H9 (cell line): ENCODE data around the gene PODXL2. TPM values are rescaled to one million over a fixed set of nuclear protein-coding genes. Genes with fewer than 3 reads are reported as not detected.

Experiments used
- DNase-seq: peaks from one replicate; pipeline ENCODE4 v3.0.0-alpha.2; 2017
- H2AFZ ChIP-seq: one replicate; pipeline ENCODE4 v1.6.1; 2013; ENCODE audit warnings: mild to moderate bottlenecking, low read length, control low read depth, moderate library complexity
- H2AK5ac ChIP-seq: 2 replicates; pipeline ENCODE4 v1.6.1; 2013; ENCODE audit warnings: low read length, control low read depth, mixed read lengths; ENCODE audit not compliant: insufficient read length
- H2BK120ac ChIP-seq: one replicate; pipeline ENCODE4 v1.6.1; 2013; ENCODE audit warnings: low read depth, mild to moderate bottlenecking, low read length, control low read depth, inconsistent platforms; ENCODE audit not compliant: poor library complexity, severe bottlenecking
- H2BK12ac ChIP-seq: 2 replicates; pipeline ENCODE4 v1.6.1; 2013; ENCODE audit warnings: low read length, control low read depth, mixed read lengths, low read depth; ENCODE audit not compliant: insufficient read length
- H2BK15ac ChIP-seq: 2 replicates; pipeline ENCODE4 v1.6.1; 2013; ENCODE audit warnings: low read depth, low read length, control low read depth
- H2BK20ac ChIP-seq: one replicate; pipeline ENCODE4 v1.6.1; 2013; ENCODE audit warnings: low read depth, mild to moderate bottlenecking, low read length, control low read depth, inconsistent platforms; ENCODE audit not compliant: poor library complexity, severe bottlenecking
- H2BK5ac ChIP-seq: 2 replicates; pipeline ENCODE4 v1.6.1; 2013; ENCODE audit warnings: low read length, control low read depth, mixed read lengths; ENCODE audit not compliant: insufficient read length
- H3K14ac ChIP-seq: 2 replicates; pipeline ENCODE4 v1.6.1; 2013; ENCODE audit warnings: low read length, control low read depth; ENCODE audit not compliant: insufficient read depth
- H3K18ac ChIP-seq: 2 replicates; pipeline ENCODE4 v1.6.1; 2013; ENCODE audit warnings: low read depth, mild to moderate bottlenecking, mixed read lengths, low read length, control low read depth; ENCODE audit not compliant: insufficient read length
- H3K23ac ChIP-seq: 2 replicates; pipeline ENCODE4 v1.6.1; 2013; ENCODE audit warnings: low read length, control low read depth, mixed read lengths, low read depth; ENCODE audit not compliant: insufficient read length
- H3K23me2 ChIP-seq: 2 replicates; pipeline ENCODE4 v1.6.1; 2013; ENCODE audit warnings: low read depth, mild to moderate bottlenecking, mixed read lengths, low read length, control low read depth; ENCODE audit not compliant: insufficient read length, poor library complexity, severe bottlenecking
- H3K27ac ChIP-seq: 2 replicates; pipeline ENCODE4 v1.5.1; 2013; ENCODE audit warnings: low read length, control low read depth, mixed read lengths, low read depth; ENCODE audit not compliant: insufficient read length
- H3K27me3 ChIP-seq: 2 replicates; pipeline ENCODE4 v1.6.1; 2013; ENCODE audit warnings: low read length, control low read depth, inconsistent platforms; ENCODE audit not compliant: insufficient read depth
- H3K4ac ChIP-seq: 2 replicates; pipeline ENCODE4 v1.6.1; 2013; ENCODE audit warnings: low read depth, mild to moderate bottlenecking, control low read depth, inconsistent platforms, low read length, moderate library complexity
- H3K4me1 ChIP-seq: 2 replicates; pipeline ENCODE4 v1.6.1; 2013; ENCODE audit warnings: low read length, control low read depth, inconsistent platforms; ENCODE audit not compliant: insufficient read depth
- H3K4me2 ChIP-seq: 2 replicates; pipeline ENCODE4 v1.6.1; 2013; ENCODE audit warnings: low read length, control low read depth, mixed read lengths; ENCODE audit not compliant: insufficient read length, insufficient read depth
- H3K56ac ChIP-seq: 2 replicates; pipeline ENCODE4 v1.6.1; 2013; ENCODE audit warnings: low read depth, mild to moderate bottlenecking, mixed read lengths, low read length, control low read depth; ENCODE audit not compliant: insufficient read length
- H3K79me1 ChIP-seq: 2 replicates; pipeline ENCODE4 v1.6.1; 2013; ENCODE audit warnings: low read depth, mild to moderate bottlenecking, moderate library complexity, low read length, control low read depth, inconsistent platforms; ENCODE audit not compliant: insufficient read depth, poor library complexity, severe bottlenecking
- H3K79me2 ChIP-seq: 2 replicates; pipeline ENCODE4 v1.6.1; 2013; ENCODE audit warnings: low read length, control low read depth, inconsistent platforms; ENCODE audit not compliant: insufficient read depth
- H3K9ac ChIP-seq: 2 replicates; pipeline ENCODE4 v1.6.1; 2013; ENCODE audit warnings: low read length, control low read depth, mixed read lengths; ENCODE audit not compliant: insufficient read length; ENCODE audit errors: extremely low read depth
- H3K9me3 ChIP-seq: one replicate; pipeline ENCODE4 v1.6.1; 2013; ENCODE audit warnings: low read depth, low read length, inconsistent platforms; ENCODE audit not compliant: control insufficient read depth
- H3T11ph ChIP-seq: one replicate; pipeline ENCODE4 v1.6.1; 2013; ENCODE audit warnings: mild to moderate bottlenecking, low read length, control low read depth, inconsistent platforms
- H4K20me1 ChIP-seq: one replicate; pipeline ENCODE4 v1.6.1; 2013; ENCODE audit not compliant: control insufficient read depth, insufficient read length, insufficient read depth
- H4K5ac ChIP-seq: 2 replicates; pipeline ENCODE4 v1.6.1; 2013; ENCODE audit warnings: low read depth, mild to moderate bottlenecking, mixed read lengths, low read length, control low read depth; ENCODE audit not compliant: insufficient read length
- H4K8ac ChIP-seq: replicated peaks from 2 replicates; pipeline ENCODE4 v1.6.1; 2013; ENCODE audit warnings: low read length, control low read depth, mixed read lengths, low read depth; ENCODE audit not compliant: insufficient read length
- H4K91ac ChIP-seq: 2 replicates; pipeline ENCODE4 v1.6.1; 2013; ENCODE audit warnings: low read depth, mild to moderate bottlenecking, moderate library complexity, mixed read lengths, low read length, control low read depth; ENCODE audit not compliant: insufficient read length
- H3K27ac Mint-ChIP-seq, 3 experiments: 2 replicates in 2 of 3; 3 replicates in 1 of 3; pipeline ENCODE4 v1.8.0; 2020 to 2021; ENCODE audit warnings: mixed read lengths in 3 of 3, mild to moderate bottlenecking in 1 of 3, moderate library complexity in 1 of 3
- H3K27me3 Mint-ChIP-seq: 2 replicates; pipeline ENCODE4 v1.8.0; 2021; ENCODE audit warnings: low read depth, mild to moderate bottlenecking, moderate library complexity, mixed read lengths
- H3K36me3 Mint-ChIP-seq, 3 experiments: 2 replicates in 2 of 3; 3 replicates in 1 of 3; pipeline ENCODE4 v1.8.0; 2020 to 2021; ENCODE audit warnings: low read depth in 3 of 3, mixed read lengths in 3 of 3; ENCODE audit not compliant: insufficient read depth in 1 of 3
- H3K4me1 Mint-ChIP-seq, 2 experiments: 2 replicates each; pipeline ENCODE4 v1.8.0; 2020; ENCODE audit warnings: mixed read lengths in 2 of 2
- H3K4me3 Mint-ChIP-seq, 2 experiments: 2 replicates in 1 of 2; 3 replicates in 1 of 2; pipeline ENCODE4 v1.8.0; 2020 to 2021; ENCODE audit warnings: mild to moderate bottlenecking in 2 of 2, mixed read lengths in 2 of 2, moderate library complexity in 1 of 2
- H3K9me3 Mint-ChIP-seq, 2 experiments: 2 replicates in 1 of 2; 3 replicates in 1 of 2; pipeline ENCODE4 v1.8.0; 2020; ENCODE audit warnings: mild to moderate bottlenecking in 2 of 2, mixed read lengths in 2 of 2, moderate library complexity in 1 of 2
- CTCF ChIP-seq: fragments of 200-600 bp; sonication (generic); conservative IDR thresholded peaks from 3 replicates; pipeline ENCODE4 v1.8.0; 2021; ENCODE audit warnings: antibody characterized with exemption, mild to moderate bottlenecking
- WGBS: extraction: QIAGEN DNeasy Blood & Tissue Kit; methylation state at CpG from one replicate; pipeline ENCODE4 v1.1.7; 2013; ENCODE audit warnings: missing lambda C conversion rate, low lambda C conversion rate, mixed read lengths; ENCODE audit not compliant: insufficient read length; ENCODE audit errors: extremely low coverage; 5-methylcytosine and 5-hydroxymethylcytosine counted together
- total RNA-seq: library from RNA; stranded (reverse); gene quantifications from 2 replicates; pipeline ENCODE4 v1.2.1, GENCODE V29; 2021

Gene PODXL2
- total RNA-seq, 1 experiment from 2014 or later = 24.6 TPM

GRCh38 chr3:127663151-127663550 lies 34.2 kb downstream of the PODXL2 start:
- no peak overlapping the region for H3K9ac ChIP-seq
- H2AK5ac ChIP-seq = no peak overlapping the region
- H4K20me1 ChIP-seq = no peaks in the 10 kb centered on the region
- H3K27me3 ChIP-seq = no peaks in the 10 kb centered on the region
- no peak overlapping the region for H2AFZ ChIP-seq
- no CpG with 5 or more reads among the region's 5 CpGs for WGBS
- Mint-ChIP-seq H3K27me3 (no peaks in the 10 kb centered on the region), H3K4me1 (no peaks in the 10 kb centered on the region), H3K27ac (no peak overlapping the region), H3K9me3 (no peaks in the 10 kb centered on the region), H3K36me3 (peaks cover 7 to 26% (median 17%) of the 10 kb centered on the region in 3 experiments; a peak in 6 of 7 replicates), H3K4me3 (no peak overlapping the region)
- H2BK15ac ChIP-seq = no peak overlapping the region
- no peaks in the 10 kb centered on the region for H3K79me1 ChIP-seq
- no peak for DNase-seq
- H2BK12ac ChIP-seq = no peak overlapping the region
- H2BK120ac ChIP-seq = no peak overlapping the region
- no peak overlapping the region for H3K18ac ChIP-seq
- H3K4ac ChIP-seq = no peak overlapping the region
- no peak for TF ChIP-seq CTCF
- H3K56ac ChIP-seq = no peak overlapping the region
- no peaks in the 10 kb centered on the region for H3K4me1 ChIP-seq
- no peak overlapping the region for H2BK20ac ChIP-seq
- no peaks in the 10 kb centered on the region for H3K23me2 ChIP-seq
- H3K27ac ChIP-seq = no peak overlapping the region
- no peak overlapping the region for H3K14ac ChIP-seq
- no peak overlapping the region for H4K91ac ChIP-seq
- no peak overlapping the region for H3K23ac ChIP-seq
- H4K8ac ChIP-seq = no peak overlapping the region
- H3K4me2 ChIP-seq = no peak overlapping the region
- no peak overlapping the region for H3T11ph ChIP-seq
- H3K9me3 ChIP-seq = no peaks in the 10 kb centered on the region
- H3K79me2 ChIP-seq = no peaks in the 10 kb centered on the region
- H4K5ac ChIP-seq = no peak overlapping the region
- no peak overlapping the region for H2BK5ac ChIP-seq
